Endothelial cell of umbilical vein (primary cell): ENCODE results near the gene STK17A. TPM values are rescaled to one million over a fixed set of nuclear protein-coding genes. Genes with fewer than 3 reads are reported as not detected.

Source experiments
- BruUV-seq: library from RNA; stranded (reverse); fragments of 400-500 nt; replicated peaks from 2 replicates; lab custom pipeline; 2021; lab: Mats Ljungman, UMichigan
- CTCF ChIA-PET: fragments of 300-600, 350-600 bp; sonication (Branson Sonifier 250); formaldehyde crosslinking; loops from one replicate; lab custom pipeline; 2021; ENCODE audit warnings: antibody characterized with exemption, inconsistent platforms; lab: Charles Lee
- POLR2A ChIA-PET: fragments of 300-600, 350-600 bp; sonication (Branson Sonifier 250); formaldehyde crosslinking; loops from one replicate; lab custom pipeline; 2021; ENCODE audit warnings: antibody characterized with exemption, inconsistent platforms; lab: Charles Lee
- DNase-seq: peaks from one replicate; pipeline ENCODE4 v3.0.0-alpha.2; 2011; ENCODE audit warnings: low read depth, low spot score
- FAIRE-seq: peaks from 2 replicates; lab custom pipeline; 2011; peaks lifted over from hg19 to GRCh38; lab: Jason Lieb, UNC
- H2AFZ ChIP-seq: 2 replicates; pipeline ENCODE4 v1.6.0; 2012; ENCODE audit warnings: low read depth, low read length, control low read depth, inconsistent platforms
- H3K27ac ChIP-seq: 2 replicates; pipeline ENCODE4 v1.5.1; 2011; ENCODE audit warnings: low read depth, mild to moderate bottlenecking, control low read depth, low read length, moderate library complexity; ENCODE audit not compliant: insufficient read depth
- H3K27me3 ChIP-seq, 2 experiments: 2 replicates each; pipeline versions ENCODE4 v1.6.0 to v1.6.1; 2011; ENCODE audit warnings: low read length in 2 of 2, mixed read lengths in 1 of 2; ENCODE audit not compliant: control insufficient read depth in 2 of 2, insufficient read depth in 2 of 2
- H3K36me3 ChIP-seq, 2 experiments: 2 replicates in 1 of 2; 3 replicates in 1 of 2; pipeline ENCODE4 v1.5.1; 2011; ENCODE audit warnings: low read length in 2 of 2, mild to moderate bottlenecking in 1 of 2, moderate library complexity in 1 of 2; ENCODE audit not compliant: control insufficient read depth in 2 of 2, insufficient read depth in 2 of 2; ENCODE audit errors: extremely low read depth in 1 of 2
- H3K4me1 ChIP-seq: 3 replicates; pipeline ENCODE4 v1.5.1; 2011; ENCODE audit warnings: mild to moderate bottlenecking, low read length; ENCODE audit not compliant: control insufficient read depth, insufficient read depth; ENCODE audit errors: extremely low read depth
- H3K4me2 ChIP-seq: 2 replicates; pipeline ENCODE4 v1.6.1; 2011; ENCODE audit warnings: low read length, control low read depth, mixed read lengths; ENCODE audit not compliant: insufficient read depth
- H3K4me3 ChIP-seq, 3 experiments: fragments of 200-600 bp in 1 of 3; sonication (generic), shearing (Covaris generic) in 1 of 3; replicated peaks in 1 of 3; 2 replicates each; pipeline ENCODE4 v1.5.1; 2011 to 2016; ENCODE audit warnings: control low read depth in 3 of 3, low read length in 3 of 3, mild to moderate bottlenecking in 2 of 3, inconsistent platforms in 1 of 3, low read depth in 1 of 3, moderate library complexity in 1 of 3; ENCODE audit not compliant: insufficient read depth in 1 of 3
- H3K79me2 ChIP-seq: 2 replicates; pipeline ENCODE4 v1.6.0; 2012; ENCODE audit warnings: low read length, inconsistent platforms; ENCODE audit not compliant: control insufficient read depth, insufficient read depth
- H3K9ac ChIP-seq: replicated peaks from 2 replicates; pipeline ENCODE3; 2011; ENCODE audit warnings: low read length, control low read depth; ENCODE audit not compliant: insufficient read depth; ENCODE audit errors: extremely low read depth
- H3K9me1 ChIP-seq: replicated peaks from 3 replicates; pipeline ENCODE4 v1.6.0; 2011; ENCODE audit warnings: mild to moderate bottlenecking, low read length; ENCODE audit not compliant: control insufficient read depth, insufficient read depth; ENCODE audit errors: extremely low read depth
- H3K9me3 ChIP-seq: replicated peaks from 2 replicates; pipeline ENCODE4 v1.5.1; 2012; ENCODE audit warnings: low read length, inconsistent platforms; ENCODE audit not compliant: control insufficient read depth, insufficient read depth
- H4K20me1 ChIP-seq: replicated peaks from 2 replicates; pipeline ENCODE3; 2011; ENCODE audit warnings: mild to moderate bottlenecking, low read length; ENCODE audit not compliant: control insufficient read depth, insufficient read depth; ENCODE audit errors: extremely low read depth
- CTCF ChIP-seq, 2 donors: IDR thresholded peaks; 1 replicate in 1 of 2; 2 replicates in 1 of 2; pipeline ENCODE4 v1.5.1; 2011; ENCODE audit warnings: low read length in 2 of 2, mild to moderate bottlenecking in 2 of 2, moderate library complexity in 2 of 2, control low read depth in 1 of 2, inconsistent platforms in 1 of 2, low read depth in 1 of 2; ENCODE audit not compliant: insufficient read depth in 1 of 2; ENCODE audit errors: extremely low read depth in 1 of 2
- EZH2 ChIP-seq: IDR thresholded peaks from 2 replicates; pipeline ENCODE4 v1.6.1; 2012; ENCODE audit warnings: borderline replicate concordance, low read depth, mild to moderate bottlenecking, moderate library complexity, low read length, inconsistent platforms; ENCODE audit not compliant: severe bottlenecking
- FOS ChIP-seq: IDR thresholded peaks from 2 replicates; pipeline ENCODE4 v1.6.1; 2011; ENCODE audit warnings: mild to moderate bottlenecking, low read length, moderate library complexity, borderline replicate concordance; ENCODE audit not compliant: insufficient read depth
- GATA2 ChIP-seq: IDR thresholded peaks from 2 replicates; pipeline ENCODE4 v1.7.0; 2011; ENCODE audit warnings: low read depth, mild to moderate bottlenecking, moderate library complexity, mixed read lengths, low read length; ENCODE audit not compliant: insufficient read length, insufficient read depth
- JUN ChIP-seq: IDR thresholded peaks from 2 replicates; pipeline ENCODE4 v1.6.1; 2011; ENCODE audit warnings: borderline replicate concordance, low read depth; ENCODE audit not compliant: insufficient read length, insufficient read depth
- MAX ChIP-seq: IDR thresholded peaks from 2 replicates; pipeline ENCODE4 v1.6.1; 2011; ENCODE audit not compliant: insufficient read depth, insufficient read length
- MYC ChIP-seq: IDR thresholded peaks from one replicate; pipeline ENCODE4 v1.6.1; 2011; ENCODE audit warnings: mild to moderate bottlenecking, low read depth, low read length
- POLR2A ChIP-seq: IDR thresholded peaks from 2 replicates; pipeline ENCODE4 v1.6.1; 2012; ENCODE audit warnings: low read depth, mild to moderate bottlenecking, control low read depth, low read length
- POLR2AphosphoS5 ChIP-seq: IDR thresholded peaks from 2 replicates; pipeline ENCODE4 v1.6.1; 2012; ENCODE audit warnings: low read depth, mild to moderate bottlenecking, control low read depth, low read length, moderate library complexity; ENCODE audit not compliant: insufficient read depth
- dilution Hi-C: fragments of 300-500 bp; cut with MboI; formaldehyde crosslinking; loops from one replicate; pipeline ENCODE4 v1.15.0; 2019; ENCODE audit warnings: low sequenced_read_pairs; ENCODE audit not compliant: extremely low pct_ligation_motif_present
- intact Hi-C: fragments of 100-400 bp; cut with micrococcal nuclease; formaldehyde crosslinking; loops from one replicate; pipeline ENCODE4 v1.10.0; 2022
- polyA plus RNA-seq, 4 experiments: library from polyadenylated mRNA; depleted of rRNA in 3 of 4; stranded (reverse) in 3 of 4; unstranded in 1 of 4; fragments of >200 nt; gene quantifications; 2 replicates each; pipeline versions ENCODE4 v1.2.1 to v1.2.3, GENCODE V29; 2011 to 2012; ENCODE audit warnings: missing spikeins in 1 of 4
- total RNA-seq: library from RNA; stranded (reverse); gene quantifications from 2 replicates; pipeline ENCODE4 v1.2.3, GENCODE V29; 2021

Gene STK17A
- total and polyA plus RNA-seq, 2 donors (not counting 3 experiments of a cell fraction or from before 2014, with no cell fraction given): 11.7 to 58.8 TPM

DNA sequence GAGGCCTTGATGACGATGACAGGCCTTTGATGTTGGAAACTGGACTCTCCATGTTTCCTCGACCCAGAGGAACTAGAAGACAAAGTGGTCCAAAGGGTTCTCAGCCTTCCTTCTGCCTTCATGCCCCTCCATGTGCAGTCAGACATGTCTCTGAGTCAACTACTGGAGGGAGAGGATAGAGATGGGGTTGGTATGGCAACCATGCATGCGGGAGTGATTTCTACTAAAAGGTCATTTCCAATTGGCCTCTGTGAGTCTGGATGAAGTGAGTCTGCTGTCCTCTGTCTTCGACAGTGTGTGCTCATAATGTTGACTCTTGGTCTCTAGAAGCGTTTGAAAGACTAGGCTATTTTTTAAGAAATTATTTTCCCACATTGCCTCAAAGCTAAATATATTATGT, 29.2 kb downstream of the STK17A start:
- no peak overlapping the region for H3K27ac ChIP-seq
- intact Hi-C loops: no loop called here
- no peaks in the 10 kb centered on the region for H3K9me1 ChIP-seq
- H3K9ac ChIP-seq: no peak overlapping the region
- no peaks in the 10 kb centered on the region for H3K9me3 ChIP-seq
- no peaks in the 10 kb centered on the region for H3K27me3 ChIP-seq
- TF ChIP-seq POLR2AphosphoS5: no peak
- POLR2A ChIA-PET: no interaction called here
- peaks cover 80% of the 10 kb centered on the region for H3K79me2 ChIP-seq
- dilution Hi-C loops: no loop called here
- peaks cover 12% of the 10 kb centered on the region for H3K4me1 ChIP-seq
- no peak overlapping the region for H3K4me2 ChIP-seq
- no peaks in the 10 kb centered on the region for H4K20me1 ChIP-seq
- H3K36me3 ChIP-seq: peaks cover 9 to 12% of the 10 kb centered on the region in 2 experiments
- H3K4me3 ChIP-seq: no peak overlapping the region
- DNase-seq (no peak), FAIRE-seq (no peak)
- CTCF ChIA-PET: interaction anchor here (2.8 kb wide), 1 partner anchor 30 kb away, joined by 14 read pairs; the partner anchor contains the start of gene STK17A
- H2AFZ ChIP-seq: no peak overlapping the region
- BruUV-seq: no TSS peak

DNA sequence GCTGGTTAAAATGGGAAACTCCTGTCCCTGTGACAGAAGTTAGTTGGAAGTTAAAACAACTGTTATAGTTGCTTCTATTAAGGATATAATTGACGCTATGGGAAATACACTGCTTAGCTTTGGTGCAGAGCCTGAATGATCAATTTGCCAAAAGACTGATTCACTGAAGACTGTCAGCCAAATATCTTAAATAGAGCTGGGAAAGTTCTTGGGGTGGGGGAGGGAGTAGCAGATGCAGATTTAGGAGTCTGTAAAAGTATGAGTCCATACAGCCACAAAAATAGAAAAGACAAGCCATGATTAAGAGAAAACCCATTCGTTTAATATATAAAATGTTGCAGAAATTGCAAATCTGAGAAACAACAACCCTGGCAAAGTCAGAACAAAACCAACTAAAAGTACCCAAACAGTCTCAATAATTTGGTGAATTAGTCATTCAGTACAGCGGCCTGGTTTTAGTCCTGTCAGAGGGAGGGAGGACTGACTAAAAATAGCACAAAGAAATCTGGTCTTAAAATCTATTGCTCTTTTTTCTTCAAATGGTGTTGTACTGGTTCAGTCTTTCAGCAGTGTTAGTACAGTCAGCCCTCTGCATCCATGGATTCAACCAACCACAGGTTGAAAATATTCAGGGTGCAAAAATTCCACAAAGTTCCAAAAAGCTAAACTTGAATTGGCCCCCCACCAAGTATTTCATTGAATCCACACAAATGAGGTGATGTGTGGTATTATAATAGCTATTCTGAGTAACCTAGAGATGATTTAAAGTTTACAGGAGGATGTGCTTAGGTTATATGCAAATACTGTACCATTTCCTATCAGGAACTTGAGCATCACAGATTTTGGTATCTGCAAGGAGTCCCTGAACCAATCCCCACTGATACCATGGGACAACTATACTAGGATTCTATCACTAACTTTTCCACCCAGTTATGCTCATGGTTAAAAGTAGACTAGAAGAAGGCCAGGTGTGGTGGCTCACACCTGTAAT, 30.0 kb downstream of the STK17A start:
- no peaks in the 10 kb centered on the region for H3K27me3 ChIP-seq
- intact Hi-C loops (no loop called here), dilution Hi-C loops (no loop called here)
- no peaks in the 10 kb centered on the region for H3K9me3 ChIP-seq
- POLR2A ChIA-PET: no interaction called here
- peaks cover 12 to 13% of the 10 kb centered on the region in 2 experiments for H3K36me3 ChIP-seq
- FAIRE-seq: no peak
- H3K4me3 ChIP-seq: no peak overlapping the region
- H4K20me1 ChIP-seq: no peaks in the 10 kb centered on the region
- H3K4me1 ChIP-seq: peaks cover 12% of the 10 kb centered on the region
- no peak overlapping the region for H3K9ac ChIP-seq
- DNase-seq: no peak
- H3K79me2 ChIP-seq: peaks cover 82% of the 10 kb centered on the region
- CTCF ChIA-PET: interaction anchor here (2.8 to 3.5 kb wide), 2 partner anchors 31 to 87 kb away, joined by 14 to 20 read pairs; partner anchors contain the start of gene STK17A
- no peak for TF ChIP-seq POLR2AphosphoS5
- no peak for TF ChIP-seq EZH2
- no peak for TF ChIP-seq POLR2A
- TF ChIP-seq FOS: no peak
- no peak for TF ChIP-seq MAX
- TF ChIP-seq JUN: no peak
- TF ChIP-seq GATA2: no peak
- no peak for TF ChIP-seq MYC
- TF ChIP-seq CTCF (IDR thresholded peaks at IDR 0.05; ENCODE audit: extremely low read depth in 1 of 2, insufficient read depth in 1 of 2, low read depth in 1 of 2, low read length in 2 of 2): no peak
- no TSS peak for BruUV-seq
- H3K9me1 ChIP-seq: no peaks in the 10 kb centered on the region
- no peak overlapping the region for H2AFZ ChIP-seq
- H3K4me2 ChIP-seq: no peak overlapping the region
- no peak overlapping the region for H3K27ac ChIP-seq
